Measurements from ENCODE around the gene TBCE. TPM values are rescaled to one million over a fixed set of nuclear protein-coding genes. Genes with fewer than 3 reads are reported as not detected.

The TBCE gene
- total and polyA plus RNA-seq, 9 of the 15 experiments (the other 6 are each of a cell fraction or from before 2014, with no cell fraction given) = 52.6 to 92.1 (median 82.1) TPM

DNA sequence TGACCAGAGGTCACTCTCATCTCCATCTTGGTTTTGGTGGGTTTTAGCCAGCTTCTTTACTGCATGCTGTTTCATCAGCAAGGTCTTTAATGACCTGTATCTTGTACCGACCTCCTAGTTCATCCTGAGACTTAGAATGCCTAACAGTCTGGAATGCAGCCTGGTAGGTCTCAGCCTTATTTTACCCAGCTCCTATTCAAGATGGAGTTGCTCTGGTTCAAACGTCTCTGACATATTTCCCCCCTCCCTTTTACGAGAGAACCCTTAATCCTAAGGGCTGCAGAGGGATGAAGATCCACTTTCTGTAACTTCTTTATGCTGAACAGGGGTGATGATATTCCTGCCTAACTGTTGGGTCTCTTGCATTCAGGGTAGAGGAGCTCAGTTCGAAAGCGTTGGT lies 43.2 kb downstream of the TBCE start:
- Histone ChIP-seq H4K20me1 (replicated peaks; ENCODE audit: control insufficient read depth, insufficient read depth, low read length) (no peaks in the 10 kb centered on the region; the same call in 1 of the 2 replicates), H3K27ac (ENCODE audit: extremely low read depth, low read depth, low read length) (no peak overlapping the region), H2AFZ (ENCODE audit: low read depth, low read length) (no peak overlapping the region), H3K9me1 (ENCODE audit: control insufficient read depth, insufficient read depth, low read length) (no peaks in the 10 kb centered on the region), H3K79me2 (ENCODE audit: control insufficient read depth, insufficient read depth, low read length) (peaks cover 23% of the 10 kb centered on the region), H3K36me3 (ENCODE audit: control insufficient read depth, insufficient read depth, low read length) (peaks cover 20% of the 10 kb centered on the region; the same call in 1 of the 3 replicates), H3K4me1 (replicated peaks in 1 of 2; ENCODE audit: control insufficient read depth in 2 of 2, insufficient read depth in 2 of 2, low read length in 2 of 2) (peaks cover 3 to 14% of the 10 kb centered on the region in 2 experiments; a peak in 4 of 5 replicates), H3K4me3 (no peak overlapping the region), H3K9me3 (replicated peaks; ENCODE audit: control insufficient read depth, insufficient read depth, low read depth, low read length) (no peaks in the 10 kb centered on the region), H3K9ac (ENCODE audit: insufficient read depth in 1 of 2, low read depth in 2 of 2, low read length in 2 of 2) (no peak overlapping the region), H3K4me2 (ENCODE audit: insufficient read depth, low read length) (no peak overlapping the region), H3K27me3 (ENCODE audit: control insufficient read depth in 2 of 2, insufficient read depth in 2 of 2, low read length in 2 of 2) (no peaks in the 10 kb centered on the region)
- FAIRE-seq (no peak), ATAC-seq (no peak), DNase-seq (ENCODE audit: extremely low read depth in 1 of 4, low spot score in 3 of 4) (no peak)
- POLR2A ChIA-PET = interaction anchor here (1.1 kb wide), 1 partner anchor 216 kb away, joined by 3 read pairs; no protein-coding TSS in a partner anchor
- BruUV-seq (replicated peaks) = no TSS peak
- in situ Hi-C loops (cut with MboI) (loop anchor here (10.0 kb wide), 1 partner anchor 316 kb away; no protein-coding TSS in a partner anchor), intact Hi-C loops (cut with micrococcal nuclease) (loop anchor here (10.0 kb wide), 1 partner anchor 916 kb away; no protein-coding TSS in a partner anchor)
- CTCF ChIA-PET (ENCODE audit: low intra/inter-chr PET ratio) = interaction anchor here (0.6 kb wide), 1 partner anchor 147 kb away, joined by 3 read pairs; no protein-coding TSS in a partner anchor
- 70% methylated on average over 5 of the region's 5 CpGs for WGBS (ENCODE audit: insufficient coverage, low coverage, missing lambda C conversion rate)
- TF ChIP-seq SMAD4 (CRISPR knock-in tag; conservative IDR thresholded peaks at IDR 0.05) (peak; percentile 79), NR2C2 (CRISPR knock-in tag; IDR thresholded peaks at IDR 0.05) (no peak), NR2C2 (tag; IDR thresholded peaks at IDR 0.05) (peak; percentile 36; the same call in 1 of the 2 replicates), CTBP1 (IDR thresholded peaks at IDR 0.05; ENCODE audit: borderline replicate concordance) (no peak), GTF2A2 (tag; IDR thresholded peaks at IDR 0.05) (0 out of 2 replicates have a peak, but pooled peaks have one; percentile 41), PTRF (tag; IDR thresholded peaks at IDR 0.05) (peak; percentile 87), ZNF184 (CRISPR knock-in tag; IDR thresholded peaks at IDR 0.05) (no peak), CEBPG (CRISPR knock-in tag; IDR thresholded peaks at IDR 0.05) (peak; percentile 59), CEBPG (tag; conservative IDR thresholded peaks at IDR 0.05 in 1 of 2, IDR thresholded peaks at IDR 0.05 in 1 of 2) (no peak), ZNF197 (CRISPR knock-in tag; IDR thresholded peaks at IDR 0.05; ENCODE audit: low read depth) (0 out of 2 replicates have a peak, but pooled peaks have one; percentile 28), DDX20 (tag; IDR thresholded peaks at IDR 0.05; ENCODE audit: low read depth) (peak; percentile 88), ZNF583 (CRISPR knock-in tag; IDR thresholded peaks at IDR 0.05) (peak; percentile 83), NR2C1 (IDR thresholded peaks at IDR 0.05) (no peak), NR2C1 (tag; IDR thresholded peaks at IDR 0.05) (peak; percentile 77), EHMT2 (IDR thresholded peaks at IDR 0.05) (no peak), HDAC8 (tag; IDR thresholded peaks at IDR 0.05) (peak; percentile 93), NFE2L1 (tag; IDR thresholded peaks at IDR 0.05; ENCODE audit: borderline replicate concordance, low read depth) (peak; percentile 16; the same call in 1 of the 2 replicates), MECOM (CRISPR knock-in tag; IDR thresholded peaks at IDR 0.05) (no peak), TEAD2 (tag; IDR thresholded peaks at IDR 0.05) (peak; percentile 80), KLF6 (CRISPR knock-in tag; IDR thresholded peaks at IDR 0.05; ENCODE audit: borderline replicate concordance) (peak; percentile 58; the same call in 1 of the 2 replicates), MEF2D (tag; conservative IDR thresholded peaks at IDR 0.05; ENCODE audit: low read depth) (peak; percentile 83), ZNF766 (CRISPR knock-in tag; conservative IDR thresholded peaks at IDR 0.05) (0 out of 2 replicates have a peak, but pooled peaks have one; percentile 55), DMBX1 (CRISPR knock-in tag; IDR thresholded peaks at IDR 0.05; ENCODE audit: borderline replicate concordance) (peak; percentile 94)
- TF ChIP-seq, protein P1, sequence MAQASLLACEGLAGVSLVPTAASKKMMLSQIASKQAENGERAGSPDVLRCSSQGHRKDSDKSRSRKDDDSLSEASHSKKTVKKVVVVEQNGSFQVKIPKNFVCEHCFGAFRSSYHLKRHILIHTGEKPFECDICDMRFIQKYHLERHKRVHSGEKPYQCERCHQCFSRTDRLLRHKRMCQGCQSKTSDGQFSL (CRISPR knock-in tag; IDR thresholded peaks at IDR 0.05) = no peak
- TF ChIP-seq, protein P1 (tag; IDR thresholded peaks at IDR 0.05) = peak in 1 of 2 experiments; percentile 85; a peak in 2 of 4 replicates
